ENCODE data around the gene GRK6. TPM values are rescaled to one million over a fixed set of nuclear protein-coding genes. Genes with fewer than 3 reads are reported as not detected.

Gene GRK6
- polyA plus RNA-seq, 4 donors = 17.0 to 29.5 (median 24.4) TPM

DNA sequence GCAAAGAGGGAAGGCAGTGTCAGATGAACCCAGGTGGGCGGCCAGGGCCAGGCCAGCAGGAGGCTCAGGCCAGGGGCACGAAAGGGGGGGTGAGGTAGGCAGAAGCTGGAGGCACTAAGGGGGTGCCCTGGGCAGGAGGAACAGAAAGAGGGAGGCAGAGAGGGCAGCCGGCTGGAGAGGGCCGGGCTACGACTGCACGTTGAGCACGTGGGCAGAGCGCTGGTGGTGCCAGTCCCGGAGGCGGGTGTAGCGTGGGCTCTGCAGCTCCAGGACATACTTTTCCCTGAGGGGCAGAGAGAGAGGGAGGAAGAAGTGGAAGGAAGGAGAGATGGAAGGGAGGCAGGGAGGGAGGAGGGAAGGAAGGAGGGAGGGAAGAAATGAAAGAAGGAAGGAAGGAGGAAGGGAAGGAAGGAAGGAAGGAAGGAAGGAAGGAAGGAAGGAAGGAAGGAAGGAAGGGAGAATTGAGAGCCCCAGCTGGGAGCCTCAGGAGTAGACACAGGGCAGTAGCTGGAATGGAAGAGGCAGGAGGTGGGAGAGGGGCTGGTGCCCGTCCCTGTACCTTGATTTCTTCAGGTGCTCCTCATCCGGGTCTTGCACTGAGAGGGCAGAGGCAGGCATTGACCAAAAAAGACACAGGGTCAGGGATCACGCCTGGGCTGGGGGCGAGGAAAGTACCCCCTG, 64.0 kb downstream of the GRK6 start:
- no peak overlapping the region for H3K4me3 ChIP-seq (ENCODE audit: low read depth in 1 of 3, low read length in 3 of 3)
- no peaks in the 10 kb centered on the region for H3K27me3 ChIP-seq (ENCODE audit: control insufficient read depth in 3 of 3, insufficient read depth in 3 of 3, low read length in 3 of 3)
- H3K27ac ChIP-seq (ENCODE audit: low read depth in 1 of 3, low read length in 2 of 3) = no peak overlapping the region
- H3K4me1 ChIP-seq (ENCODE audit: control insufficient read depth in 3 of 3, insufficient read depth in 2 of 3, low read depth in 1 of 3, low read length in 2 of 3) = peaks cover 0 to 3% (median 0%) of the 10 kb centered on the region in 3 donors
- H3K36me3 ChIP-seq (ENCODE audit: control insufficient read depth in 3 of 3, insufficient read depth in 2 of 3, low read depth in 1 of 3, low read length in 3 of 3) = peaks cover 0 to 79% (median 0%) of the 10 kb centered on the region in 3 donors
- FAIRE-seq (no peak), DNase-seq (no peak)
- no peaks in the 10 kb centered on the region for H3K9me3 ChIP-seq (ENCODE audit: control insufficient read depth in 2 of 2, insufficient read depth in 1 of 2, low read depth in 1 of 2, low read length in 1 of 2)
- WGBS, 3 donors = 88 to 90% (median 89%) methylated on average over 13 to 15 of the region's 15 CpGs

DNA sequence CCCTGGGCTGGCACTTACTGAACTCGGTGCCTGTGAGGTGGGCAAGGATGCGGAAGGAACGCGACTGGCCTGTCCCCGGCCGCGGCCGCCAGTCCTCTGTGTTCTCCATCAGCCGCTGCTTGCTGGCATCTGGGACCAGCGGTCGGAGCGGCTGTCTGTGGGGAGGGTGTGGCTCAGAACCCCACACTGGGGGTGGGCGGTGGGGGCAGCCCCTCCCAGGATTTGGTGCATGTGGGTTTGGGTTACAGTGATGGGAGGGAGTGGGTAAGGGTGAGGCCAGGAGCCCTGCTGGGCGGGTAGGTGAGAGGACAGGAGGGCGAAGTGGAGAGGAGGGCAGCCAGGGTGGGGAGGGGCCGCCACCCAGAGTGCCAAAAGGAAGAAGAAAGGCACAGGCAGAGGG, 64.5 kb downstream of the GRK6 start:
- Histone ChIP-seq H3K27ac (ENCODE audit: low read depth in 1 of 3, low read length in 2 of 3) (no peak overlapping the region), H3K27me3 (ENCODE audit: control insufficient read depth in 3 of 3, insufficient read depth in 3 of 3, low read length in 3 of 3) (no peaks in the 10 kb centered on the region), H3K36me3 (ENCODE audit: control insufficient read depth in 3 of 3, insufficient read depth in 2 of 3, low read depth in 1 of 3, low read length in 3 of 3) (peaks cover 0 to 83% (median 0%) of the 10 kb centered on the region in 3 donors), H3K9me3 (ENCODE audit: control insufficient read depth in 2 of 2, insufficient read depth in 1 of 2, low read depth in 1 of 2, low read length in 1 of 2) (no peaks in the 10 kb centered on the region), H3K4me3 (ENCODE audit: low read depth in 1 of 3, low read length in 3 of 3) (no peak overlapping the region), H3K4me1 (ENCODE audit: control insufficient read depth in 3 of 3, insufficient read depth in 2 of 3, low read depth in 1 of 3, low read length in 2 of 3) (peaks cover 0 to 3% (median 0%) of the 10 kb centered on the region in 3 donors)
- no peak for FAIRE-seq
- WGBS, 3 donors = 88 to 93% (median 90%) methylated on average over 16 of the region's 16 CpGs
- no peak for DNase-seq

GRCh38 chr5:177491429-177491945, 65.0 kb downstream of the GRK6 start:
- 68 to 85% (median 73%) methylated on average over 37 to 43 of the region's 43 CpGs for WGBS, 3 donors

DNA sequence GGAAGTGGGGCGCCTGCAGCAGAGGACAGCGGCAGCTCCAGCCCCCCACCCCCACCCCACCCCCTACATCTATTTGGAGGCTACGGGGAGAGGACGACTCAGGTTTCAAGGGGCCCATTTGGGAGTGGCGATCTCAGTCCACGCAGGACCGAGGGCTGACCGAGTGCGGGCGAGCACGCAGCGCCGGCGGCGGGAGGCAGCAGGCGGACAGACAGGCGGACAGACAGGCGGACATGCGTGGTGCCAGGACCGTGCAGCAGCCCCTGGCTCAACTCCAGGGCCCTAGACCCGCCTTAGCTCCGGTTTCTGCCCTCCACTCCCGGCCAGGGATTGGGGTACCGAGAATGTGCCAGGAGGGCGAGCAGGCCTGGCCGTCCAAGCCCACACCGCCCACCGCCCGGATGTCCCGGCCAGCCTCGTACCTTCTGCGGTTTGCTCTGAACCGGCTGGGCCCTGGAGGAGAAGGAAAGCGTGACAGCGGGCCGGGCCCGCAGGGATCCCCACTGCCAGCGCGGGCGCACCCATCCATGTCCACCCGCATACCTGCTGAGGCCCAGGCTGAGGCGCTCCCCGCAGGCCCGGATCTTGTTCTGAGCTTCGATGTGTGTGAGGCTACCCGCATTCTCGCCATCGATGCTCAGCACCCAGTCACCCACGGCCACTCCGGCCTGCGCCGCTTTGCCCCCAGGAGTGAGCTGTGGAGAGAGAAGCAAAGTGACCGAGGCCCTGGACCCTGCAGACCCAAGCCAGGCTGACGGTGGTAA, 65.7 kb downstream of the GRK6 start:
- H3K4me1 ChIP-seq (ENCODE audit: control insufficient read depth in 3 of 3, insufficient read depth in 2 of 3, low read depth in 1 of 3, low read length in 2 of 3) = peaks cover 0 to 3% (median 3%) of the 10 kb centered on the region in 3 donors
- DNase-seq = no peak
- peaks cover 0 to 76% (median 0%) of the 10 kb centered on the region in 3 donors for H3K36me3 ChIP-seq (ENCODE audit: control insufficient read depth in 3 of 3, insufficient read depth in 2 of 3, low read depth in 1 of 3, low read length in 3 of 3)
- no peak overlapping the region for H3K27ac ChIP-seq (ENCODE audit: low read depth in 1 of 3, low read length in 2 of 3)
- no peaks in the 10 kb centered on the region for H3K27me3 ChIP-seq (ENCODE audit: control insufficient read depth in 3 of 3, insufficient read depth in 3 of 3, low read length in 3 of 3)
- 92 to 95% (median 93%) methylated on average over 49 to 54 of the region's 54 CpGs for WGBS, 3 donors
- no peak overlapping the region for H3K4me3 ChIP-seq (ENCODE audit: low read depth in 1 of 3, low read length in 3 of 3)
- FAIRE-seq = no peak
- H3K9me3 ChIP-seq (ENCODE audit: control insufficient read depth in 2 of 2, insufficient read depth in 1 of 2, low read depth in 1 of 2, low read length in 1 of 2) = no peaks in the 10 kb centered on the region

More at GRCh38 chr5:177491429-177491945, 65.0 kb downstream of the GRK6 start:
- DNase-seq = peak; percentile 28 to 37
- Histone ChIP-seq H3K4me1 (ENCODE audit: control insufficient read depth in 3 of 3, insufficient read depth in 2 of 3, low read depth in 1 of 3, low read length in 2 of 3) (peaks cover 0 to 3% (median 2%) of the 10 kb centered on the region in 3 donors), H3K27ac (ENCODE audit: low read depth in 1 of 3, low read length in 2 of 3) (no peak overlapping the region), H3K4me3 (ENCODE audit: low read depth in 1 of 3, low read length in 3 of 3) (no peak overlapping the region), H3K36me3 (ENCODE audit: control insufficient read depth in 3 of 3, insufficient read depth in 2 of 3, low read depth in 1 of 3, low read length in 3 of 3) (peaks cover 0 to 79% (median 0%) of the 10 kb centered on the region in 3 donors), H3K27me3 (ENCODE audit: control insufficient read depth in 3 of 3, insufficient read depth in 3 of 3, low read length in 3 of 3) (no peaks in the 10 kb centered on the region), H3K9me3 (ENCODE audit: control insufficient read depth in 2 of 2, insufficient read depth in 1 of 2, low read depth in 1 of 2, low read length in 1 of 2) (no peaks in the 10 kb centered on the region)
- FAIRE-seq = no peak

Other genes with a start within 250 kb of the GRK6 start
- gene RAB24, start 123.0 kb upstream of the GRK6 start, polyA plus RNA-seq = 10 to 100 TPM; 48.1 to 80.1 (median 73.0) TPM
- gene PRELID1, start 122.9 kb upstream of the GRK6 start, polyA plus RNA-seq = 100 to 1,000 TPM; 278 to 457 (median 339) TPM
- 10 to 100 TPM; 11.9 to 22.9 (median 14.4) TPM for gene MXD3, start 114.8 kb upstream of the GRK6 start, polyA plus RNA-seq
- 100 to 1,000 TPM in 2 of 4 donors, 10 to 100 TPM in 2; 73.6 to 304 (median 158) TPM for gene LMAN2, start 75.0 kb upstream of the GRK6 start, polyA plus RNA-seq
- gene RGS14, start 68.8 kb upstream of the GRK6 start, polyA plus RNA-seq = 10 to 100 TPM; 12.8 to 31.3 (median 20.6) TPM
- gene SLC34A1, start 42.2 kb upstream of the GRK6 start, polyA plus RNA-seq = under 1 TPM in 2 of 4 donors, not detected in 2; 0.01 to 0.07 TPM
- not detected for gene PFN3, start 26.0 kb upstream of the GRK6 start, polyA plus RNA-seq
- 10 to 100 TPM in 3 of 4 donors, under 1 TPM in 1; 0.28 to 22.4 (median 18.6) TPM for gene F12, start 17.1 kb upstream of the GRK6 start, polyA plus RNA-seq
- gene PRR7, start 20.1 kb downstream of the GRK6 start, polyA plus RNA-seq = 1 to 10 TPM in 3 of 4 donors, under 1 TPM in 1; 0.86 to 3.7 (median 2.0) TPM
- 10 to 100 TPM in 2 of 4 donors, 1 to 10 TPM in 2; 1.6 to 32.0 (median 14.2) TPM for gene DBN1, start 47.0 kb downstream of the GRK6 start, polyA plus RNA-seq
- 10 to 100 TPM in 2 of 4 donors, 1 to 10 TPM in 2; 3.8 to 44.4 (median 18.3) TPM for gene PDLIM7, start 70.9 kb downstream of the GRK6 start, polyA plus RNA-seq
- gene DOK3, start 83.2 kb downstream of the GRK6 start, polyA plus RNA-seq = 1 to 10 TPM; 3.1 to 6.0 (median 4.1) TPM
- gene DDX41, start 90.3 kb downstream of the GRK6 start, polyA plus RNA-seq = 10 to 100 TPM; 81.9 to 95.4 (median 87.6) TPM
- gene FAM193B, start 127.9 kb downstream of the GRK6 start, polyA plus RNA-seq = 100 to 1,000 TPM in 2 of 4 donors, 10 to 100 TPM in 2; 68.7 to 336 (median 155) TPM
- 100 to 1,000 TPM in 2 of 4 donors, 10 to 100 TPM in 2; 34.9 to 183 (median 86.3) TPM for gene TMED9, start 165.5 kb downstream of the GRK6 start, polyA plus RNA-seq
- 10 to 100 TPM; 10.5 to 29.0 (median 22.2) TPM for gene B4GALT7, start 173.5 kb downstream of the GRK6 start, polyA plus RNA-seq